Measurements from ENCODE around the gene TMEM120A.

Gene TMEM120A

DNA sequence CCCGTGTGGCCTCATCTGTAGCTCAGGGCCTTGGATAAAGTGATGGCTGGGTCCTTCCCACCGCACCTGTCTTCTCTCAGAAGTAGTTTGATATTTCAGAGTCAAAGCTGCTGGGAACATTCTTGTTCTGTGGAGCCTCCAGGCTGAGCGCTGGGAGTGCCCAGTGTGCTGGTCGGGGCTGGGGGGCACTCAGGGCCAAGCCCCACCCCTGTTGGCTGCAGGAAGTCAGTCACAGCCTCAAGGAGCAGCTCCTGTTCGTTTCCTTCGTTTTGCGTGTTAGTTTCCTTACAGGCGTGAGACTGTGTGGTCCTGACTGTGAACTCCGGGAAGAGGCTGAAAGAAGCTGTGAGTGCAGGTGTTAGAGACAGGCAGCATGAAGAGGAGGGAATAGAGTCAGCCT, 46.2 kb downstream of the TMEM120A start:
- TF ChIP-seq, protein P1, sequence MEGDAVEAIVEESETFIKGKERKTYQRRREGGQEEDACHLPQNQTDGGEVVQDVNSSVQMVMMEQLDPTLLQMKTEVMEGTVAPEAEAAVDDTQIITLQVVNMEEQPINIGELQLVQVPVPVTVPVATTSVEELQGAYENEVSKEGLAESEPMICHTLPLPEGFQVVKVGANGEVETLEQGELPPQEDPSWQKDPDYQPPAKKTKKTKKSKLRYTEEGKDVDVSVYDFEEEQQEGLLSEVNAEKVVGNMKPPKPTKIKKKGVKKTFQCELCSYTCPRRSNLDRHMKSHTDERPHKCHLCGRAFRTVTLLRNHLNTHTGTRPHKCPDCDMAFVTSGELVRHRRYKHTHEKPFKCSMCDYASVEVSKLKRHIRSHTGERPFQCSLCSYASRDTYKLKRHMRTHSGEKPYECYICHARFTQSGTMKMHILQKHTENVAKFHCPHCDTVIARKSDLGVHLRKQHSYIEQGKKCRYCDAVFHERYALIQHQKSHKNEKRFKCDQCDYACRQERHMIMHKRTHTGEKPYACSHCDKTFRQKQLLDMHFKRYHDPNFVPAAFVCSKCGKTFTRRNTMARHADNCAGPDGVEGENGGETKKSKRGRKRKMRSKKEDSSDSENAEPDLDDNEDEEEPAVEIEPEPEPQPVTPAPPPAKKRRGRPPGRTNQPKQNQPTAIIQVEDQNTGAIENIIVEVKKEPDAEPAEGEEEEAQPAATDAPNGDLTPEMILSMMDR (IDR thresholded peaks at IDR 0.05; ENCODE audit: low read depth, low read length, missing control alignments) = no peak
- H3K4me3 ChIP-seq (replicated peaks; ENCODE audit: low read depth, low read length) = no peak overlapping the region
- no peak for DNase-seq (ENCODE audit: extremely low read depth, low read depth)

GRCh38 chr7:75946207-75946855, 48.1 kb downstream of the TMEM120A start:
- no peak for DNase-seq (ENCODE audit: extremely low read depth, low read depth)
- H3K4me3 ChIP-seq (replicated peaks; ENCODE audit: low read depth, low read length) = no peak overlapping the region
- TF ChIP-seq, protein P1 (IDR thresholded peaks at IDR 0.05; ENCODE audit: low read depth, low read length, missing control alignments) = no peak

- no peak for DNase-seq (ENCODE audit: extremely low read depth, low read depth)
- no peak overlapping the region for H3K4me3 ChIP-seq (replicated peaks; ENCODE audit: low read depth, low read length)
- TF ChIP-seq, protein P1 (IDR thresholded peaks at IDR 0.05; ENCODE audit: low read depth, low read length, missing control alignments) = no peak
Measured at GRCh38 chr7:75945297-75946168, 48.9 kb downstream of the TMEM120A start.

GRCh38 chr7:75944507-75944906, 49.9 kb downstream of the TMEM120A start:
- TF ChIP-seq, protein P1 (IDR thresholded peaks at IDR 0.05; ENCODE audit: low read depth, low read length, missing control alignments) = no peak
- DNase-seq (ENCODE audit: extremely low read depth, low read depth) = no peak
- no peak overlapping the region for H3K4me3 ChIP-seq (replicated peaks; ENCODE audit: low read depth, low read length)

GRCh38 chr7:75943864-75944263, 50.5 kb downstream of the TMEM120A start:
- TF ChIP-seq, protein P1 (IDR thresholded peaks at IDR 0.05; ENCODE audit: low read depth, low read length, missing control alignments) = no peak
- no peak overlapping the region for H3K4me3 ChIP-seq (replicated peaks; ENCODE audit: low read depth, low read length)
- DNase-seq (ENCODE audit: extremely low read depth, low read depth) = no peak

DNA sequence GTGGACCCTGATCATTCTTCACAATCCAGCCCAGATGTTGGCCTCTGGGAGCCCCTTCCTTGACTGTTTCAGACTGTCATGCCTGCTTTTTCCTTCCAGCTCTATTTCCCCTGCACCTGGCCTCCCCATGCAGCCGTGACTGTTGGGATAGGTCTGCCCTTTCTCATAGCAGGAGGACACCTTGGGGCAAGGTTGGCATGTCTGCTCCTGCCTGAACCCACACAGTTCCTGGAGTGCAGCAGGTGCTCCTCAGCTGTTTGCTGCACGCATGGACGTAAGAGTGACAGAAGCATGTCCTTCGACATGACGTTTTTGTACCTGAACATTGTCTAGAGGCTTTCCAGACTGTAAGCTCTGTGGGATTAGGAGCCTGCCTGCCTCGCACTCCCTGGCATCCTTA, 55.5 kb downstream of the TMEM120A start:
- no peak overlapping the region for H3K4me3 ChIP-seq (replicated peaks; ENCODE audit: low read depth, low read length)
- TF ChIP-seq, protein P1 (IDR thresholded peaks at IDR 0.05; ENCODE audit: low read depth, low read length, missing control alignments) = no peak
- DNase-seq (ENCODE audit: extremely low read depth, low read depth) = no peak
